C4-2B (cell line): ENCODE data around the gene COQ5.

ENCODE experiments used
- CTCF ChIP-seq: fragments of 450-650 bp; conservative IDR thresholded peaks from 2 replicates; pipeline ENCODE4 v1.5.1; 2017; ENCODE audit warnings: mild to moderate bottlenecking
- ZFX ChIP-seq: fragments of 450-650 bp; IDR thresholded peaks from 2 replicates; pipeline ENCODE4 v1.6.1; 2017

GRCh38 chr12:120554678-120555077 is 25.7 kb upstream of the COQ5 start:
- TF ChIP-seq CTCF: no peak
- no peak for TF ChIP-seq ZFX
